IMR-90 (cell line): ENCODE measurements around the gene GLCE. TPM values are rescaled to one million over a fixed set of nuclear protein-coding genes. Genes with fewer than 3 reads are reported as not detected.

Source experiments
- ATAC-seq: fragments of 200-7000 bp; cut with Tn5 transposase; 2 replicates; pipeline ENCODE4 v1.9.1; 2020; ENCODE audit warnings: low read depth, mild to moderate bottlenecking, moderate library complexity
- BruUV-seq: library from RNA; stranded (reverse); fragments of 400-500 nt; replicated peaks from 2 replicates; lab custom pipeline; 2021; lab: Mats Ljungman, UMichigan
- CTCF ChIA-PET: fragments of 300-600 bp; formaldehyde crosslinking; extraction: SDS; loops from one replicate; lab custom pipeline; 2021; ENCODE audit warnings: antibody characterized with exemption; lab: Yijun Ruan, JAX
- POLR2A ChIA-PET: fragments of 300-600 bp; sonication (Branson Sonifier 250); formaldehyde crosslinking; loops from one replicate; lab custom pipeline; 2022; ENCODE audit warnings: antibody characterized with exemption; ENCODE audit not compliant: unreplicated experiment; lab: Charles Lee
- DNase-seq: peaks from one replicate; pipeline ENCODE4 v3.0.0; 2013
- H2AFZ ChIP-seq: replicated peaks from 2 replicates; pipeline ENCODE3; 2013; ENCODE audit warnings: low read length, mild to moderate bottlenecking; ENCODE audit not compliant: poor library complexity
- H2AK5ac ChIP-seq: 2 replicates; pipeline ENCODE4 v1.6.1; 2013; ENCODE audit warnings: low read depth, low read length, inconsistent platforms
- H2AK9ac ChIP-seq: replicated peaks from 2 replicates; pipeline ENCODE3; 2013; ENCODE audit warnings: mild to moderate bottlenecking, low read depth, low read length, moderate library complexity; ENCODE audit not compliant: poor library complexity
- H2BK120ac ChIP-seq: 2 replicates; pipeline ENCODE4 v1.6.1; 2013; ENCODE audit warnings: low read depth, low read length, inconsistent platforms
- H2BK15ac ChIP-seq: 3 replicates; pipeline ENCODE4 v1.6.1; 2013; ENCODE audit warnings: low read depth, low read length, inconsistent platforms
- H2BK20ac ChIP-seq: 2 replicates; pipeline ENCODE4 v1.6.1; 2013; ENCODE audit warnings: low read depth, mild to moderate bottlenecking, inconsistent platforms, low read length, moderate library complexity
- H2BK5ac ChIP-seq: 2 replicates; pipeline ENCODE4 v1.6.1; 2013; ENCODE audit warnings: mild to moderate bottlenecking, low read depth, low read length, inconsistent platforms; ENCODE audit not compliant: poor library complexity, severe bottlenecking
- H3K14ac ChIP-seq: replicated peaks from 2 replicates; pipeline ENCODE4 v1.6.1; 2013; ENCODE audit warnings: low read depth, low read length, inconsistent platforms
- H3K18ac ChIP-seq: 2 replicates; pipeline ENCODE4 v1.6.1; 2013; ENCODE audit warnings: low read depth, low read length, control low read depth
- H3K23ac ChIP-seq: 2 replicates; pipeline ENCODE4 v1.6.1; 2013; ENCODE audit warnings: low read depth, low read length, inconsistent platforms
- H3K27ac ChIP-seq: 2 replicates; pipeline ENCODE4 v1.5.1; 2013; ENCODE audit warnings: mild to moderate bottlenecking, control low read depth, low read length; ENCODE audit not compliant: insufficient read depth
- H3K27me3 ChIP-seq: 2 replicates; pipeline ENCODE4 v1.6.1; 2013; ENCODE audit warnings: low read length; ENCODE audit not compliant: control insufficient read depth, insufficient read depth
- H3K36me3 ChIP-seq: 2 replicates; pipeline ENCODE4 v1.6.1; 2013; ENCODE audit warnings: low read length, mixed read lengths; ENCODE audit not compliant: control insufficient read depth, insufficient read depth
- H3K4ac ChIP-seq: 2 replicates; pipeline ENCODE4 v1.6.1; 2013; ENCODE audit warnings: low read depth, low read length, inconsistent platforms
- H3K4me1 ChIP-seq: 2 replicates; pipeline ENCODE4 v1.6.1; 2013; ENCODE audit warnings: low read length, mixed read lengths; ENCODE audit not compliant: control insufficient read depth, insufficient read depth
- H3K4me2 ChIP-seq: 2 replicates; pipeline ENCODE4 v1.6.1; 2013; ENCODE audit warnings: low read depth, mild to moderate bottlenecking, control low read depth, low read length, moderate library complexity
- H3K4me3 ChIP-seq: 2 replicates; pipeline ENCODE4 v1.5.1; 2013; ENCODE audit warnings: low read depth, mild to moderate bottlenecking, control low read depth, low read length, moderate library complexity; ENCODE audit not compliant: insufficient read depth
- H3K56ac ChIP-seq: 2 replicates; pipeline ENCODE4 v1.6.1; 2013; ENCODE audit warnings: low read length, inconsistent platforms; ENCODE audit not compliant: insufficient read depth; ENCODE audit errors: extremely low read depth
- H3K79me1 ChIP-seq, 2 experiments: 2 replicates each; pipeline ENCODE4 v1.6.1; 2013; ENCODE audit warnings: low read length in 2 of 2, inconsistent platforms in 1 of 2, low read depth in 1 of 2
- H3K9ac ChIP-seq: 2 replicates; pipeline ENCODE4 v1.6.1; 2013; ENCODE audit warnings: low read depth, low read length, control low read depth
- H3K9me1 ChIP-seq: 2 replicates; pipeline ENCODE4 v1.6.1; 2013; ENCODE audit warnings: low read length, inconsistent platforms; ENCODE audit not compliant: insufficient read depth
- H3K9me3 ChIP-seq: 2 replicates; pipeline ENCODE4 v1.6.1; 2013; ENCODE audit warnings: low read length; ENCODE audit not compliant: control insufficient read depth, insufficient read depth
- H4K20me1 ChIP-seq: 2 replicates; pipeline ENCODE4 v1.6.1; 2013; ENCODE audit warnings: low read length, inconsistent platforms; ENCODE audit not compliant: insufficient read depth
- H4K5ac ChIP-seq: 2 replicates; pipeline ENCODE4 v1.6.1; 2013; ENCODE audit warnings: mild to moderate bottlenecking, low read depth, low read length, control low read depth
- H4K8ac ChIP-seq, 2 experiments: 2 replicates each; pipeline ENCODE4 v1.6.1; 2013; ENCODE audit warnings: low read depth in 2 of 2, low read length in 2 of 2, control low read depth in 1 of 2, inconsistent platforms in 1 of 2
- H4K91ac ChIP-seq: 2 replicates; pipeline ENCODE4 v1.6.1; 2013; ENCODE audit warnings: low read depth, low read length, inconsistent platforms; ENCODE audit not compliant: insufficient read depth
- BHLHE40 ChIP-seq: fragments of 150-350 bp; IDR thresholded peaks from 2 replicates; pipeline ENCODE4 v1.6.1; 2016; ENCODE audit warnings: mild to moderate bottlenecking, low read depth, low read length
- CEBPB ChIP-seq: IDR thresholded peaks from 2 replicates; pipeline ENCODE4 v1.6.1; 2012; ENCODE audit warnings: low read depth, low read length, improper control_type of control experiment
- CHD1 ChIP-seq: IDR thresholded peaks from 2 replicates; pipeline ENCODE4 v1.6.1; 2012; ENCODE audit warnings: low read depth, low read length, improper control_type of control experiment
- CTCF ChIP-seq: conservative IDR thresholded peaks from 2 replicates; pipeline ENCODE4 v1.5.1; 2012; ENCODE audit warnings: mild to moderate bottlenecking, low read depth, low read length, improper control_type of control experiment
- ELK1 ChIP-seq: fragments of 150-350 bp; IDR thresholded peaks from 2 replicates; pipeline ENCODE4 v1.6.1; 2016; ENCODE audit warnings: low read depth, mild to moderate bottlenecking, low read length, moderate library complexity, borderline replicate concordance
- FOS ChIP-seq: fragments of 150-350 bp; IDR thresholded peaks from 2 replicates; pipeline ENCODE4 v1.6.1; 2016; ENCODE audit warnings: low read depth, low read length
- MAFK ChIP-seq: IDR thresholded peaks from 2 replicates; pipeline ENCODE4 v1.6.1; 2012; ENCODE audit warnings: low read depth, low read length, improper control_type of control experiment
- MAZ ChIP-seq: IDR thresholded peaks from 2 replicates; pipeline ENCODE4 v1.6.1; 2012; ENCODE audit warnings: low read depth, mild to moderate bottlenecking, low read length, improper control_type of control experiment, moderate library complexity, borderline replicate concordance
- MXI1 ChIP-seq: IDR thresholded peaks from 2 replicates; pipeline ENCODE4 v1.6.1; 2012; ENCODE audit warnings: low read depth, mild to moderate bottlenecking, low read length, moderate library complexity, borderline replicate concordance
- NFE2L2 ChIP-seq: fragments of 150-350 bp; IDR thresholded peaks from 2 replicates; pipeline ENCODE4 v1.6.1; 2016; ENCODE audit warnings: low read depth, mild to moderate bottlenecking, low read length
- POLR2A ChIP-seq: IDR thresholded peaks from 2 replicates; pipeline ENCODE4 v1.6.1; 2012; ENCODE audit warnings: mild to moderate bottlenecking, low read depth, low read length
- RAD21 ChIP-seq: IDR thresholded peaks from 2 replicates; pipeline ENCODE4 v1.6.1; 2012; ENCODE audit warnings: low read length, improper control_type of control experiment
- RCOR1 ChIP-seq: IDR thresholded peaks from 2 replicates; pipeline ENCODE4 v1.6.1; 2012; ENCODE audit warnings: mild to moderate bottlenecking, low read length, improper control_type of control experiment; ENCODE audit not compliant: insufficient replicate concordance
- RFX5 ChIP-seq: IDR thresholded peaks from 2 replicates; pipeline ENCODE4 v1.8.0; 2012; ENCODE audit warnings: low read depth, mild to moderate bottlenecking, low read length, moderate library complexity
- SMC3 ChIP-seq: fragments of 150-350 bp; IDR thresholded peaks from 2 replicates; pipeline ENCODE4 v1.6.1; 2016; ENCODE audit warnings: low read depth, mild to moderate bottlenecking, antibody characterized with exemption, low read length, moderate library complexity
- USF2 ChIP-seq: fragments of 150-350 bp; IDR thresholded peaks from 2 replicates; pipeline ENCODE4 v1.6.1; 2017; ENCODE audit warnings: mild to moderate bottlenecking, antibody characterized with exemption, low read length, low read depth
- WGBS, 2 experiments: methylation state at CpG; one replicate each; pipeline versions ENCODE4 v1.1.5 to v1.1.7; 2013; ENCODE audit warnings: missing lambda C conversion rate in 2 of 2; ENCODE audit not compliant: insufficient read length in 1 of 2; ENCODE audit errors: extremely low coverage in 2 of 2; 5-methylcytosine and 5-hydroxymethylcytosine counted together
- dilution Hi-C: fragments of 300-500 bp; cut with HindIII; formaldehyde crosslinking; loops from one replicate; pipeline ENCODE4 v1.14.3; 2018; ENCODE audit warnings: low sequenced_read_pairs; ENCODE audit not compliant: unreplicated experiment
- in situ Hi-C: fragments of 300-500 bp; cut with MboI; formaldehyde crosslinking; loops from 3 replicates; pipeline ENCODE4 v1.14.3; 2019; ENCODE audit warnings: low sequenced_read_pairs, inconsistent platforms, mixed read lengths
- intact Hi-C: fragments of 100-400 bp; cut with micrococcal nuclease; formaldehyde crosslinking; loops from 2 replicates; pipeline ENCODE4 v1.10.0; 2022
- polyA plus RNA-seq, 3 experiments: library from polyadenylated mRNA; depleted of rRNA; stranded (reverse); fragments of >200 nt; gene quantifications; 2 replicates each; pipeline ENCODE4 v1.2.3, GENCODE V29; 2012; ENCODE audit warnings: low replicate concordance in 1 of 3
- total RNA-seq: library from RNA; depleted of rRNA; stranded (reverse); fragments of >200 nt; gene quantifications from 2 replicates; pipeline ENCODE4 v1.2.3, GENCODE V29; 2012

GLCE gene
- total and polyA plus RNA-seq, 2 of the 4 experiments (the other 2 are of a cell fraction), result 15.3 to 29.6 TPM

- H4K8ac ChIP-seq, result no peak overlapping the region
- no peak overlapping the region for H2AK9ac ChIP-seq
- H3K18ac ChIP-seq, result no peak overlapping the region
- POLR2A ChIA-PET, result no interaction called here
- H3K23ac ChIP-seq, result no peak overlapping the region
- in situ Hi-C loops, result no loop called here
- peaks cover 2% of the 10 kb centered on the region; the same call in 1 of the 2 replicates for H3K9me3 ChIP-seq
- H3K4me3 ChIP-seq, result no peak overlapping the region
- no peak overlapping the region for H3K56ac ChIP-seq
- peaks cover 4% of the 10 kb centered on the region; the same call in 1 of the 2 replicates for H3K9me1 ChIP-seq
- no peak overlapping the region for H3K9ac ChIP-seq
- H2BK5ac ChIP-seq, result no peak overlapping the region
- no peak overlapping the region for H3K4ac ChIP-seq
- no peak overlapping the region for H2BK15ac ChIP-seq
- no peak overlapping the region for H2BK120ac ChIP-seq
- H3K4me1 ChIP-seq, result peaks cover 8% of the 10 kb centered on the region
- H3K14ac ChIP-seq, result no peak overlapping the region
- CTCF ChIA-PET, result no interaction called here
- ATAC-seq (no peak), DNase-seq (no peak)
- TF ChIP-seq BHLHE40 (no peak), FOS (no peak), POLR2A (no peak), RAD21 (no peak), CTCF (no peak), MXI1 (no peak), CEBPB (no peak), RFX5 (no peak), ELK1 (no peak), RCOR1 (no peak), SMC3 (no peak), MAZ (no peak), MAFK (no peak), USF2 (no peak), CHD1 (no peak), NFE2L2 (no peak)
- WGBS, 2 experiments, result 96% methylated on average over 3 of the region's 9 CpGs; no CpG with 5 or more reads in 1 of the 2 experiments
- no peak overlapping the region for H3K4me2 ChIP-seq
- intact Hi-C loops, result no loop called here
- H2AFZ ChIP-seq, result no peak overlapping the region
- no peak overlapping the region for H2AK5ac ChIP-seq
- H2BK20ac ChIP-seq, result no peak overlapping the region
- no peaks in the 10 kb centered on the region for H4K20me1 ChIP-seq
- no peaks in the 10 kb centered on the region for H3K36me3 ChIP-seq
- H3K27ac ChIP-seq, result no peak overlapping the region
- H3K27me3 ChIP-seq, result peaks cover 36% of the 10 kb centered on the region
- no peak overlapping the region for H4K5ac ChIP-seq
- BruUV-seq, result no TSS peak
- dilution Hi-C loops, result no loop called here
- H3K79me1 ChIP-seq, result no peaks in the 10 kb centered on the region
- no peak overlapping the region for H4K91ac ChIP-seq
Measured at GRCh38 chr15:69146724-69147435, 13.6 kb upstream of the GLCE start.
